Measurements from ENCODE around the gene FAM117A.

FAM117A gene

DNA sequence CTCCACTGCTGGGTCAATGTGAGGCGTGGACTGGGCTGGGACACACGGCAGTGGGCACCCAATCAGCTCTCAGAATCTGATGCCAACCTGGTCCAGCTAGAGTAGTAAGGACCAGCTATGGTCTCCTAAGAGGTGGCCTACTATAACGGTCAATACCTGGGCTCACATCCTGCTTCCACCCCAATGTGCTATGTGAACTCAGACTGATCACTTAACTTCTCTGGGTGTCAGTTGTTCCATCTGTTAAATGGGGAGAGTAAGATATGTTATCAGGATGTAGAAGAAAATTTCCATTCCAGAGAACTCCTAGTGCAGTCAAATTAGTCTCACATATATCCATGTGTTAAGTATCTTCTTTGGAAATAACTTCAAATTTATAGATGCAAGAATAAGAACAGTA is 14.2 kb downstream of the FAM117A start (continued):
- TF ChIP-seq ZNF19 (tag by site-specific recombination; IDR thresholded peaks at IDR 0.05; ENCODE audit: low read depth), result no peak
- TF ChIP-seq, protein P1, sequence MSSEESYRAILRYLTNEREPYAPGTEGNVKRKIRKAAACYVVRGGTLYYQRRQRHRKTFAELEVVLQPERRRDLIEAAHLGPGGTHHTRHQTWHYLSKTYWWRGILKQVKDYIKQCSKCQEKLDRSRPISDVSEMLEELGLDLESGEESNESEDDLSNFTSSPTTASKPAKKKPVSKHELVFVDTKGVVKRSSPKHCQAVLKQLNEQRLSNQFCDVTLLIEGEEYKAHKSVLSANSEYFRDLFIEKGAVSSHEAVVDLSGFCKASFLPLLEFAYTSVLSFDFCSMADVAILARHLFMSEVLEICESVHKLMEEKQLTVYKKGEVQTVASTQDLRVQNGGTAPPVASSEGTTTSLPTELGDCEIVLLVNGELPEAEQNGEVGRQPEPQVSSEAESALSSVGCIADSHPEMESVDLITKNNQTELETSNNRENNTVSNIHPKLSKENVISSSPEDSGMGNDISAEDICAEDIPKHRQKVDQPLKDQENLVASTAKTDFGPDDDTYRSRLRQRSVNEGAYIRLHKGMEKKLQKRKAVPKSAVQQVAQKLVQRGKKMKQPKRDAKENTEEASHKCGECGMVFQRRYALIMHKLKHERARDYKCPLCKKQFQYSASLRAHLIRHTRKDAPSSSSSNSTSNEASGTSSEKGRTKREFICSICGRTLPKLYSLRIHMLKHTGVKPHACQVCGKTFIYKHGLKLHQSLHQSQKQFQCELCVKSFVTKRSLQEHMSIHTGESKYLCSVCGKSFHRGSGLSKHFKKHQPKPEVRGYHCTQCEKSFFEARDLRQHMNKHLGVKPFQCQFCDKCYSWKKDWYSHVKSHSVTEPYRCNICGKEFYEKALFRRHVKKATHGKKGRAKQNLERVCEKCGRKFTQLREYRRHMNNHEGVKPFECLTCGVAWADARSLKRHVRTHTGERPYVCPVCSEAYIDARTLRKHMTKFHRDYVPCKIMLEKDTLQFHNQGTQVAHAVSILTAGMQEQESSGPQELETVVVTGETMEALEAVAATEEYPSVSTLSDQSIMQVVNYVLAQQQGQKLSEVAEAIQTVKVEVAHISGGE (tag by site-specific recombination; conservative IDR thresholded peaks at IDR 0.05; ENCODE audit: low read depth), result no peak
- no peak for TF ChIP-seq ZNF670 (tag by site-specific recombination; IDR thresholded peaks at IDR 0.05; ENCODE audit: low read depth)
- TF ChIP-seq, protein P2, sequence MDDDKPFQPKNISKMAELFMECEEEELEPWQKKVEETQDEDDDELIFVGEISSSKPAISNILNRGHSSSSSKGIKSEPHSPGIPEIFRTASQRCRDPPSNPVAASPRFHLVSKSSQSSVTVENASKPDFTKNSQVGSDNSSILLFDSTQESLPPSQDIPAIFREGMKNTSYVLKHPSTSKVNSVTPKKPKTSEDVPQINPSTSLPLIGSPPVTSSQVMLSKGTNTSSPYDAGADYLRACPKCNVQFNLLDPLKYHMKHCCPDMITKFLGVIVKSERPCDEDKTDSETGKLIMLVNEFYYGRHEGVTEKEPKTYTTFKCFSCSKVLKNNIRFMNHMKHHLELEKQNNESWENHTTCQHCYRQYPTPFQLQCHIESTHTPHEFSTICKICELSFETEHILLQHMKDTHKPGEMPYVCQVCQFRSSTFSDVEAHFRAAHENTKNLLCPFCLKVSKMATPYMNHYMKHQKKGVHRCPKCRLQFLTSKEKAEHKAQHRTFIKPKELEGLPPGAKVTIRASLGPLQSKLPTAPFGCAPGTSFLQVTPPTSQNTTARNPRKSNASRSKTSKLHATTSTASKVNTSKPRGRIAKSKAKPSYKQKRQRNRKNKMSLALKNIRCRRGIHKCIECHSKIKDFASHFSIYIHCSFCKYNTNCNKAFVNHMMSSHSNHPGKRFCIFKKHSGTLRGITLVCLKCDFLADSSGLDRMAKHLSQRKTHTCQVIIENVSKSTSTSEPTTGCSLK (tag by site-specific recombination; IDR thresholded peaks at IDR 0.05), result no peak
- TF ChIP-seq ZNF660 (tag by site-specific recombination; IDR thresholded peaks at IDR 0.05), result no peak
- TF ChIP-seq ZNF561 (tag by site-specific recombination; IDR thresholded peaks at IDR 0.05; ENCODE audit: borderline replicate concordance), result no peak

DNA sequence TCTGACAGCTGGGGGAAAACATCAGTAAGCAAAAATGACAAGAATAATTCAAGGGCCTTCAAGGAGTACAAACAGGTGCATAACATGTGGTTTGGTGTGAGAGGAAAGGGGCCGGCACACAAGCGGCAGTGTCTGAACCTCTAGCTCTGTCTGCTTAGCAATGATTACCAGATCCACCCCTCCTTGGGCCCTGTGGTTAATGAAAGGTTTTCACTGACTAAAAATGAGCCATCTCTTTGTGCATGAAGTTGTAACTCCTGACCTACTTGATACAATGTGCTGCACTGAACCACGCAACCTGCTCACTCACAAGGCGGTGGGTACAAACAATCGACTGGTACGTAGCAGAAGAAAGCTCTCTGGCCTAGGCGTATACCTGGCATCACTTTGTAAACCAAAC is 15.1 kb downstream of the FAM117A start:
- H3K9me3 ChIP-seq (ENCODE audit: control insufficient read depth, insufficient read depth, low read depth, low read length), result no peaks in the 10 kb centered on the region
- ChIA-PET POLR2A (no interaction called here), CTCF (interaction anchor here (0.7 to 2.4 kb wide), 2 partner anchors 16 to 41 kb away, joined by 3 to 6 read pairs; partner anchors contain the start of gene SLC35B1)
- H3K36me3 ChIP-seq (ENCODE audit: control insufficient read depth in 2 of 2, insufficient read depth in 1 of 2, low read length in 2 of 2), result peaks cover 0 to 8% of the 10 kb centered on the region in 2 experiments; a peak in 2 of 3 replicates
- no peak overlapping the region for H3K4me3 ChIP-seq (ENCODE audit: low read depth, low read length)
- no peaks in the 10 kb centered on the region for H3K4me1 ChIP-seq (ENCODE audit: control insufficient read depth, insufficient read depth, low read length)
- no peak overlapping the region for H3K27ac ChIP-seq (ENCODE audit: extremely low read depth, low read depth, low read length)
- TF ChIP-seq, protein P3, sequence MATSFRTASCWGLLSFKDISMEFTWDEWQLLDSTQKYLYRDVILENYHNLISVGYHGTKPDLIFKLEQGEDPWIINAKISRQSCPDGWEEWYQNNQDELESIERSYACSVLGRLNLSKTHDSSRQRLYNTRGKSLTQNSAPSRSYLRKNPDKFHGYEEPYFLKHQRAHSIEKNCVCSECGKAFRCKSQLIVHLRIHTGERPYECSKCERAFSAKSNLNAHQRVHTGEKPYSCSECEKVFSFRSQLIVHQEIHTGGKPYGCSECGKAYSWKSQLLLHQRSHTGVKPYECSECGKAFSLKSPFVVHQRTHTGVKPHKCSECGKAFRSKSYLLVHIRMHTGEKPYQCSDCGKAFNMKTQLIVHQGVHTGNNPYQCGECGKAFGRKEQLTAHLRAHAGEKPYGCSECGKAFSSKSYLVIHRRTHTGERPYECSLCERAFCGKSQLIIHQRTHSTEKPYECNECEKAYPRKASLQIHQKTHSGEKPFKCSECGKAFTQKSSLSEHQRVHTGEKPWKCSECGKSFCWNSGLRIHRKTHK (tag by site-specific recombination; IDR thresholded peaks at IDR 0.05), result no peak
- no peak for TF ChIP-seq ZBTB1 (tag by site-specific recombination; IDR thresholded peaks at IDR 0.05)
- TF ChIP-seq, protein P4, sequence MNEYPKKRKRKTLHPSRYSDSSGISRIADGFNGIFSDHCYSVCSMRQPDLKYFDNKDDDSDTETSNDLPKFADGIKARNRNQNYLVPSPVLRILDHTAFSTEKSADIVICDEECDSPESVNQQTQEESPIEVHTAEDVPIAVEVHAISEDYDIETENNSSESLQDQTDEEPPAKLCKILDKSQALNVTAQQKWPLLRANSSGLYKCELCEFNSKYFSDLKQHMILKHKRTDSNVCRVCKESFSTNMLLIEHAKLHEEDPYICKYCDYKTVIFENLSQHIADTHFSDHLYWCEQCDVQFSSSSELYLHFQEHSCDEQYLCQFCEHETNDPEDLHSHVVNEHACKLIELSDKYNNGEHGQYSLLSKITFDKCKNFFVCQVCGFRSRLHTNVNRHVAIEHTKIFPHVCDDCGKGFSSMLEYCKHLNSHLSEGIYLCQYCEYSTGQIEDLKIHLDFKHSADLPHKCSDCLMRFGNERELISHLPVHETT (tag by site-specific recombination; IDR thresholded peaks at IDR 0.05), result no peak
- no peak for TF ChIP-seq ZNF792 (tag by site-specific recombination; IDR thresholded peaks at IDR 0.05)
- TF ChIP-seq ZNF76 (tag by site-specific recombination; IDR thresholded peaks at IDR 0.05; ENCODE audit: borderline replicate concordance, low read depth), result no peak
- TF ChIP-seq BCL11A (tag by site-specific recombination; IDR thresholded peaks at IDR 0.05; ENCODE audit: low read depth), result no peak
- TF ChIP-seq ZNF777 (tag by site-specific recombination; IDR thresholded peaks at IDR 0.05; ENCODE audit: borderline replicate concordance), result no peak
- no peak for TF ChIP-seq ZNF37A (tag by site-specific recombination; IDR thresholded peaks at IDR 0.05)
- TF ChIP-seq ZNF621 (tag by site-specific recombination; IDR thresholded peaks at IDR 0.05), result no peak
- TF ChIP-seq, protein P5, sequence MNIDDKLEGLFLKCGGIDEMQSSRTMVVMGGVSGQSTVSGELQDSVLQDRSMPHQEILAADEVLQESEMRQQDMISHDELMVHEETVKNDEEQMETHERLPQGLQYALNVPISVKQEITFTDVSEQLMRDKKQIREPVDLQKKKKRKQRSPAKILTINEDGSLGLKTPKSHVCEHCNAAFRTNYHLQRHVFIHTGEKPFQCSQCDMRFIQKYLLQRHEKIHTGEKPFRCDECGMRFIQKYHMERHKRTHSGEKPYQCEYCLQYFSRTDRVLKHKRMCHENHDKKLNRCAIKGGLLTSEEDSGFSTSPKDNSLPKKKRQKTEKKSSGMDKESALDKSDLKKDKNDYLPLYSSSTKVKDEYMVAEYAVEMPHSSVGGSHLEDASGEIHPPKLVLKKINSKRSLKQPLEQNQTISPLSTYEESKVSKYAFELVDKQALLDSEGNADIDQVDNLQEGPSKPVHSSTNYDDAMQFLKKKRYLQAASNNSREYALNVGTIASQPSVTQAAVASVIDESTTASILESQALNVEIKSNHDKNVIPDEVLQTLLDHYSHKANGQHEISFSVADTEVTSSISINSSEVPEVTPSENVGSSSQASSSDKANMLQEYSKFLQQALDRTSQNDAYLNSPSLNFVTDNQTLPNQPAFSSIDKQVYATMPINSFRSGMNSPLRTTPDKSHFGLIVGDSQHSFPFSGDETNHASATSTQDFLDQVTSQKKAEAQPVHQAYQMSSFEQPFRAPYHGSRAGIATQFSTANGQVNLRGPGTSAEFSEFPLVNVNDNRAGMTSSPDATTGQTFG (tag by site-specific recombination; IDR thresholded peaks at IDR 0.05; ENCODE audit: borderline replicate concordance), result no peak
- TF ChIP-seq ZBTB20 (tag by site-specific recombination; IDR thresholded peaks at IDR 0.05), result no peak
- no peak for TF ChIP-seq ZNF292 (tag by site-specific recombination; IDR thresholded peaks at IDR 0.05; ENCODE audit: borderline replicate concordance, low read depth)
- TF ChIP-seq, protein P6, sequence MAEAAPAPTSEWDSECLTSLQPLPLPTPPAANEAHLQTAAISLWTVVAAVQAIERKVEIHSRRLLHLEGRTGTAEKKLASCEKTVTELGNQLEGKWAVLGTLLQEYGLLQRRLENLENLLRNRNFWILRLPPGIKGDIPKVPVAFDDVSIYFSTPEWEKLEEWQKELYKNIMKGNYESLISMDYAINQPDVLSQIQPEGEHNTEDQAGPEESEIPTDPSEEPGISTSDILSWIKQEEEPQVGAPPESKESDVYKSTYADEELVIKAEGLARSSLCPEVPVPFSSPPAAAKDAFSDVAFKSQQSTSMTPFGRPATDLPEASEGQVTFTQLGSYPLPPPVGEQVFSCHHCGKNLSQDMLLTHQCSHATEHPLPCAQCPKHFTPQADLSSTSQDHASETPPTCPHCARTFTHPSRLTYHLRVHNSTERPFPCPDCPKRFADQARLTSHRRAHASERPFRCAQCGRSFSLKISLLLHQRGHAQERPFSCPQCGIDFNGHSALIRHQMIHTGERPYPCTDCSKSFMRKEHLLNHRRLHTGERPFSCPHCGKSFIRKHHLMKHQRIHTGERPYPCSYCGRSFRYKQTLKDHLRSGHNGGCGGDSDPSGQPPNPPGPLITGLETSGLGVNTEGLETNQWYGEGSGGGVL (tag by site-specific recombination; IDR thresholded peaks at IDR 0.05), result no peak
- no peak for TF ChIP-seq ZNF19 (tag by site-specific recombination; IDR thresholded peaks at IDR 0.05; ENCODE audit: low read depth)
- TF ChIP-seq, protein P7, sequence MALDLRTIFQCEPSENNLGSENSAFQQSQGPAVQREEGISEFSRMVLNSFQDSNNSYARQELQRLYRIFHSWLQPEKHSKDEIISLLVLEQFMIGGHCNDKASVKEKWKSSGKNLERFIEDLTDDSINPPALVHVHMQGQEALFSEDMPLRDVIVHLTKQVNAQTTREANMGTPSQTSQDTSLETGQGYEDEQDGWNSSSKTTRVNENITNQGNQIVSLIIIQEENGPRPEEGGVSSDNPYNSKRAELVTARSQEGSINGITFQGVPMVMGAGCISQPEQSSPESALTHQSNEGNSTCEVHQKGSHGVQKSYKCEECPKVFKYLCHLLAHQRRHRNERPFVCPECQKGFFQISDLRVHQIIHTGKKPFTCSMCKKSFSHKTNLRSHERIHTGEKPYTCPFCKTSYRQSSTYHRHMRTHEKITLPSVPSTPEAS (tag by site-specific recombination; IDR thresholded peaks at IDR 0.05), result no peak
- TF ChIP-seq ZNF549 (tag by site-specific recombination; IDR thresholded peaks at IDR 0.05), result no peak
